HG03280 (cell line): Measurements from ENCODE around the gene PHKB.
"Not testable (repeated sequence)": the region's sequence is repeated elsewhere in the genome, so short reads cannot be mapped to it uniquely, and the experiment has no call there.

Experiments
- ATAC-seq: cut with Tn5 transposase; IDR thresholded peaks from one replicate; pipeline ENCODE4 v1.9.1; 2021; ENCODE audit warnings: mild to moderate bottlenecking, moderate library complexity; ENCODE audit not compliant: unreplicated experiment

PHKB gene

GRCh38 chr16:47499700-47500264, 38.7 kb downstream of the PHKB start:
- no peak for ATAC-seq

DNA sequence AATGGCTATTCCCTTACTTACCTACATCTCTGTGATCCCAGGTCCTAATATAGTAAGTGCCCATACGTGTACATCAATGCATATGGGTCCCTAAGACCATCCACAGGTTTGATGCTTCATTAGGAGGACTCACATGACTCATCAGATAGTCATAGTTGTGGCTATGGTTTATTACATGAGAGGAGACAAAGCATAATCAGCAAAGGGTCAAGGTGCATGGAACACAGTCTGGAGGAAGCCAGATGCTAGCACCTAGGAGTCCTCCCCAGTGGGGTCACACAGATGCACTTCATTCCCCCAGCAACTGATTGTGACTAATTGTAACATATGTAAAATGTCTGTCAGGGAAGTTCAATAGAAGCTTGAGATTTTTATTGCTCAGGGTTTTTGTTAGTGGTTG, 42.8 kb downstream of the PHKB start:
- ATAC-seq: no peak

DNA sequence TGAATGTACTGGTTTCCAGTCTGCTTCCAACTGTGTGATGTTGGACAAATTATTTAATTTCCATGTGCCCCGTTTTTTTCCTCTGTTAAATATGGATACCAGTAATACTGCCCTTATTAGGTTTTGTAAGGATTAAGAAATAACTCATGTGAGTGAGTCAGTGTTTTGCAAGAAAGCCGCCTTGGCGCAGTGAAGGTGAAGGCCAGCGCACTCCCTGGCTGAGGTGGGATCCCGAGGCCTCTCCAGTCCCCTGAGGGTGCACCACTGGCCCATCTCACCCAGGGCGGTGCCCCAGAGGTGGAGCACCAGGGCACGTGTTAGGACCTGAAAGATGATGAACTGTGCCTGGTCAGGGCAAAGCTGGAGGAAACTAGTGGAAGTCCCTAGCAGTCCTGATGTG, 43.5 kb downstream of the PHKB start:
- no peak for ATAC-seq

DNA sequence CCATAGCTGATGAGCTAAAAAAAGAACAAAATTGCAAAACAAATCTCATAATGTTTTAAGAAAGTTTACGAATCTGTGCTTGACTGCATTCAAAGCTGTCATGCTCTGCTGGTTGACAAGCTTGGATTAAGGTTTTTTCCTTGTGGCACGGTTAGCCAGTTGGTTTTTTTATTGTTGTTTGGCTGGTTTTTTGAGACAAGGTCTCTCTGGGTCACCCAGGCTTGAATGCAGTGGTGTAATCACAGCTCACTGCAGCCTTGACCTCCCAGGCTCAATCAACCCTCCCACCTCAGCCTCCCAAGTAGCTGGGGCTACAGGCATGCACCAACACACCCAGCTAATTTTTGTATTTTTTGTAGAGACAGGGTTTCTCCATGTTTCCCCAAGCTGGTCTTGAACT, 45.7 kb downstream of the PHKB start:
- ATAC-seq: no peak

DNA sequence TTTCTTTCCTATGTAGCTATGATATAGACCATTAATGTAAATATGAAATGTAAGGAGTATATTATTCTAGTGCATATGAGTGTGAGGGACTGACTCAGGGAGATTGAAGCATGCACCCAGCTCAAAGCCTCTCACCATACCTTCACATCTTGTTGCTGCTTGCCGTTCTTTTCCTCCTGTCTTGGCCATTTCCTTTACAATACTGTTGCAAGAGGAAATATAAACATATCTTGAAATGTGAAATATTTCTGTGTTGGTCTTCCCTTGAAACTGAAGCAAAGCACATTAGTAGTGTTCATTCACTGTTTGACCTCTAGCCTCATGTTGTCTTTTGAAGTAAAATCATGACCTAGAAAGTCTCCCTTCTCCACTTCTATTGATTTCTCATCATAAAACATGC, 46.6 kb downstream of the PHKB start:
- no peak for ATAC-seq

DNA sequence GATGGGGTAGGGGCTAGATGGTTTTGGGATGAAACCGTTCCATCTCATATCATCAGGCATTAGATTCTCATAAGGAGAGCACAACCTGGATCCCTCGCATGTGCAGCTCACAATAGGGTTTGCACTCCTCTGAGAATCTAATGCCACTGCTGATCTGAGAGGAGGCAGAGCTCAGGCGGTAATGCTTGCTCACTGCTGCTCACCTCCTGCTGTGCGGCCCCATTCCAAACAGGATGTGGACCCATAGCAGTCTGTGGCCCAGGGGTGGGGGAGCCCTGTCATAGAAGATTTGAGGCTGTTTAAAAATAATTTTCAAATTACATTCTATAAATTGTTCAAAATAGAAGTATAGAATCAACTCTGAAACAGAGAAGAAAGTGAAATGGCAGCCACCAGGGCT, 50.8 kb downstream of the PHKB start:
- no peak for ATAC-seq

DNA sequence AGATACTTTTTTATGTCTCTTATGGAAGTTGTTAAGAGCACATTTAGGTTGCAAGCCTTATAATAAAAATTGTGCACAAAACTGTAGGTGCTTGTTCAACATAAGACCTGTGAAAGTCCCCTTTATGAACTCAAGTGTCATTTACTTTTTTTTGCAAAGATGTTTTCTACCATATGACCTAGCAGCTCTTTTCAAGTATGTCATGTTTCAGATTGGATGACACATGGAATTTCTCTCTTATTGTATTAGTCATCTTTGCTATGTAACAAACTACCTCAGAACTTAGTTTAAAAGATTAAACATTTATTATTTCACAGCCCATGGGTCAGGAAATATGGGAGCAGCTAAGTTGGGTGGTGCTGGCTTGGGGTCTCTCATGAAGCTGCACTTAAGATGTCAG, 57.9 kb downstream of the PHKB start:
- ATAC-seq: no peak

GRCh38 chr16:47519546-47519945, 58.4 kb downstream of the PHKB start:
- no peak for ATAC-seq

GRCh38 chr16:47519996-47520679, 59.0 kb downstream of the PHKB start:
- ATAC-seq: no peak

DNA sequence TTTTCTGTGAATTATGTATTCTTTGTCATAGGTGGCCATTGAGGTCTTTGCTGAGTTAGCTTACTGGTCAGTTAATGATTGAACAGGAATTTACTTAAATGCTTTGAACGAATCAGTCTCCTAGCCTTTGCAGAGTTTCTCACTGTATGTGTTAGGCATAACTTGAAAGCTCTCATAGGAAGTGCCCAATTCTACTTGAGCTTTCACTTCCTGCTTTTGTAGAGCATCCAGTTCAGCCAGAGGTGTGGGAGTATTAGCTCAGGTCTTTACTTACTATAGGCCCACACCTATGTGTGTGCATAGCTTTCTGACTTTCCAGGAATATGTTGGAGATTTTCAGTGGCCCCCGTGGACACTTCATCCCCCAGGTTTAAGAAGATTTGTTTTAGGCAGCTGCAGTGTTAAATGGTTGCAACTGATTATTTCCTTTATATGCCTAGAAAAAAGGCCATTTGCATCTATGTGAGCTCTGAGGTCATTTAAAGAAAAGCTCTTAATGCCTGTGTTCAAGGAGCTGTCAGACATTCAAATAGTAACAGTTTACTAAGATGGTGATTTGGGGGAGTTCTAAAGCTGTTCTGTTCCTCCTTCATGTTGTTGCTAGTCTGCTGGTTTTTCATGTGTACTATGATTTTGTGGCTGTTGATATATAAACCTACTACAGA, 62.3 kb downstream of the PHKB start:
- peak; percentile 98 for ATAC-seq

DNA sequence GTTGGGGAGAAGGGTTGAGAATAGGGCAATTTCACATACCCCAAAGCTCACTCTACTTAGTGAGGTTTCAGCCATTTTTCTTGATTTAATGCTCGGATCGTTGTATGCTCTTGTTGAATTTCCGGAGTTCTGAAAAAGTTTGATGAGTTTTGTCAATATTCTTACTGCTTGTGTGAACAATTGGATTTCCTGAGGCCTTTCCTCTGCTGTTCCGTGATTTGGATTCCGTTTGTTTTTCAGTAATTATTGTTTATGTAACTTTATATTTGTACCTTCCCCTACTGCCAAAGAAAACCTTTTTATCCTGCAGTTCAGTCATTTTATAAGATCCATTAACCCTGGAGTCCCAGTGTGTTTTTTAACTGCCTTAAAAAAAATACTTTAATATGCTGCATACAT, 62.9 kb downstream of the PHKB start:
- no peak for ATAC-seq

GRCh38 chr16:47528431-47528830, 67.3 kb downstream of the PHKB start:
- ATAC-seq: no peak

DNA sequence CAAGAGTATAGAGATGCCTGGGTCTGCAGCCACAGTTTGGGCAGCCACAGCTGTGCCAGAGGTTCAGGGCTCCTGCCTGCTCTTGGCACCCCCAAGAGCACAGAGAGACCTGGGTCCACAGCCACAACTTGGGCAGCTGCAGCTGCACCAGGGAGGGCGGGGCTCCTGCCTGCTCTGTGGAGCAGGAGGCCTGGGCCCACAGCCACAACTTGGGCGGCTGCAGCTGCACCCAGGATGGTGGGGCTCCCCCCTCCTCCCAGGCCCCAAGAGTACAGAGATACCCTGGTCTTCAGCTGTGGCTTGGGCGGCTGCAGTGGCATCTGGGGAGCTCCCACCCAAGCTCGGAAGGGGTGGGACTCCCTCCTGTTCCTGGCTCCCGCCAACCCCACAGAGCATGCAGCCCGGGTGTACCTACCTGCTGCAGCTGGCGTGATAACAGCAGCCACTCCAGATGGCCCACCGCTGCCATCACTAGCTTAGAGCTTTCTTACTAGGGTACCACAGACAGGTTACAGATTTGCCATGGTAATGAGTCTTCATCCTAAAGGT, 72.7 kb downstream of the PHKB start:
- ATAC-seq: no peak

- no peak for ATAC-seq
Measured at GRCh38 chr16:47538472-47538871, 77.3 kb downstream of the PHKB start.

GRCh38 chr16:47539707-47540670, 78.9 kb downstream of the PHKB start:
- ATAC-seq: not testable (repeated sequence)

GRCh38 chr16:47541135-47541534, 80.0 kb downstream of the PHKB start:
- ATAC-seq: not testable (repeated sequence)

DNA sequence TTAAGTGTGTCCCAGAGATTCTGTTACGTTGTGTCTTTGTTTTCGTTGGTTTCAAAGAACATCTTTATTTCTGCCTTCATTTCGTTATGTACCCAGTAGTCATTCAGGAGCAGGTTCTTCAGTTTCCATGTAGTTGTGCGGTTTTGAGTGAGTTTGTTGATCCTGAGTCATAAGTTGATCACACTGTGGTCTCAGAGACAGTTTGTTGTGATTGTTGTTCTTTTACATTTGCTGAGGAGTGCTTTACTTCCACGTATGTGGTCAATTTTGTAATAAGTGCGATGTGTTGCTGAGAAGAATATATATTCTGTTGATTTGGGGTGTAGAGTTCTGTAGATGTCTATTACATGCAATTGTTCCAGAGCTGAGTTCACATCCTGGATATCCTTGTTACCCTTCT, 83.1 kb downstream of the PHKB start:
- ATAC-seq: not testable (repeated sequence)

- not testable (repeated sequence) for ATAC-seq
Measured at GRCh38 chr16:47551185-47551584, 90.1 kb downstream of the PHKB start.

- ATAC-seq: not testable (repeated sequence)
Measured at GRCh38 chr16:47551767-47552166, 90.6 kb downstream of the PHKB start.

DNA sequence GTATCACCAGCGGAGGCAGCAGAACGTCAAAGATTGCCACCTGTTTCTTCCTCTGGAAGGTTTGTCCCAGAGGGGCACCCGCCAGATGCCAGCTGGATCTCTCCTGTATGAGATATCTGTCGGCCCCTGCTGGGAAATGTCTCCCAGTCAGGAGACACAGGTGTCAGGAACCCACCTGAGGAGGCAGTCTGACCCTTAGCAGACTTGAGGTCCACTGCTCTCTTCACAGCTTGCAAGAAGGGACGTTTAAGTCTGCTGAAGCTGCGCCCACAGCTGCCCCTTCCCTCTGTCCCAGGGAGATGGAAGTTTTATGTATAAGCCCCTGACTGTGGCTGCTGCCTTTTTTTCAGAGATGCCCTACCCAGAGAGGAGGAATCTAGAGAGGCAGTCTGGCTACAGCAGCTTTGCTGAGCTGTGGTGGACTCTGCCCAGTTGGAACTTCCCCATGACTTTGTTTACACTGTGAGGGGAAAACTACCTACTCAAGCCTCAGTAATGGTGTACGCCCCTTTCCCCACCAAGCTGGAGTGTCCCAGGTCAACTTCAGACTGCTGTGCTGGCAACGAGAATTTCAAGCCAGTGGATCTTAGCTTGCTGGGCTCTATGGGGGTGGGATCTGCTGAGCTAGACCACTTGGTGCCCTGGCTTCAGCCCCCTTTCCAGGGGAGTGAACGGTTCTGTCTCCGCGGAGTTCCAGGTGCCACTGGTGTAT, 92.9 kb downstream of the PHKB start:
- no peak for ATAC-seq
